K562 (cell line): ENCODE measurements around the gene PDE8A. TPM values are rescaled to one million over a fixed set of nuclear protein-coding genes. Genes with fewer than 3 reads are reported as not detected.
A peak's percentile ranks its signal among the peaks of the same experiment; 100 is the strongest.

Experiments
- ATAC-seq: fragments of 200-7000 bp; cut with Tn5 transposase; 3 replicates; pipeline ENCODE4 v1.9.1; 2020; ENCODE audit warnings: moderate library complexity
- BruUV-seq: library from RNA; stranded (reverse); fragments of 400-500 nt; replicated peaks from 2 replicates; lab custom pipeline; 2021; lab: Mats Ljungman, UMichigan
- CTCF ChIA-PET: fragments of 300-600 bp; formaldehyde crosslinking; extraction: SDS; loops from one replicate; lab custom pipeline; 2021; ENCODE audit warnings: low intra/inter-chr PET ratio; lab: Yijun Ruan, JAX
- POLR2A ChIA-PET: fragments of 300-600, 350-650 bp; sonication (Branson Sonifier 250); formaldehyde crosslinking; extraction: SDS; loops from one replicate; lab custom pipeline; 2021; ENCODE audit warnings: antibody characterized with exemption, inconsistent platforms; lab: Yijun Ruan, JAX
- DNase-seq, 4 experiments: peaks; one replicate each; pipeline versions ENCODE4 v3.0.0 to v3.0.0-alpha.2; 2011 to 2018; ENCODE audit warnings: low spot score in 3 of 4, mixed read lengths in 3 of 4; ENCODE audit errors: extremely low read depth in 1 of 4
- FAIRE-seq: peaks from 2 replicates; lab custom pipeline; 2011; peaks lifted over from hg19 to GRCh38; lab: Jason Lieb, UNC
- H2AFZ ChIP-seq: 2 replicates; pipeline ENCODE4 v1.6.0; 2011; ENCODE audit warnings: low read depth, low read length, control low read depth, inconsistent platforms
- H3K27ac ChIP-seq: fragments of 200-600 bp; 3 replicates; pipeline ENCODE4 v1.8.0; 2011; ENCODE audit warnings: low read depth, mild to moderate bottlenecking, control low read depth, inconsistent platforms, low read length, moderate library complexity, mixed read lengths; ENCODE audit errors: extremely low read depth
- H3K27me3 ChIP-seq, 2 experiments: fragments of 300-600 bp in 1 of 2; 2 replicates in 1 of 2; 3 replicates in 1 of 2; pipeline versions ENCODE4 v1.6.0 to v1.8.0; 2011; ENCODE audit warnings: inconsistent platforms in 2 of 2, low read length in 2 of 2, mild to moderate bottlenecking in 1 of 2, mixed read lengths in 1 of 2, moderate library complexity in 1 of 2; ENCODE audit not compliant: control insufficient read depth in 2 of 2, insufficient read depth in 2 of 2
- H3K36me3 ChIP-seq: fragments of 300-600 bp; 3 replicates; pipeline ENCODE4 v1.8.0; 2011; ENCODE audit warnings: mild to moderate bottlenecking, low read length, inconsistent platforms; ENCODE audit not compliant: control insufficient read depth, insufficient read depth
- H3K4me1 ChIP-seq, 2 experiments: fragments of 200-600 bp in 1 of 2; replicated peaks in 1 of 2; 2 replicates in 1 of 2; 3 replicates in 1 of 2; pipeline versions ENCODE4 v1.5.1 to v1.8.0; 2011; ENCODE audit warnings: inconsistent platforms in 2 of 2, low read length in 2 of 2, mild to moderate bottlenecking in 1 of 2, mixed read lengths in 1 of 2, moderate library complexity in 1 of 2; ENCODE audit not compliant: control insufficient read depth in 2 of 2, insufficient read depth in 2 of 2
- H3K4me2 ChIP-seq: 2 replicates; pipeline ENCODE4 v1.6.1; 2011; ENCODE audit warnings: low read length, control low read depth, inconsistent platforms, mixed read lengths; ENCODE audit not compliant: insufficient read depth
- H3K4me3 ChIP-seq: fragments of 200-600 bp; sonication (generic), shearing (Covaris generic); 2 replicates; pipeline ENCODE4 v1.5.1; 2016; ENCODE audit warnings: control low read depth, inconsistent platforms
- H3K79me2 ChIP-seq: fragments of 200-600 bp; 3 replicates; pipeline ENCODE4 v1.8.0; 2011; ENCODE audit warnings: low read length, inconsistent platforms; ENCODE audit not compliant: control insufficient read depth, insufficient read depth
- H3K9ac ChIP-seq, 2 experiments: 2 replicates each; pipeline versions ENCODE4 v1.6.0 to v1.6.1; 2011; ENCODE audit warnings: low read depth in 2 of 2, low read length in 2 of 2, control low read depth in 1 of 2, inconsistent platforms in 1 of 2, mild to moderate bottlenecking in 1 of 2, mixed read lengths in 1 of 2; ENCODE audit not compliant: insufficient read depth in 1 of 2
- H3K9me1 ChIP-seq: one replicate; pipeline ENCODE4 v1.6.0; 2011; ENCODE audit warnings: inconsistent platforms, mild to moderate bottlenecking, low read length, moderate library complexity; ENCODE audit not compliant: control insufficient read depth, insufficient read depth
- H3K9me3 ChIP-seq: replicated peaks from 2 replicates; pipeline ENCODE4 v1.5.1; 2011; ENCODE audit warnings: low read depth, low read length, inconsistent platforms; ENCODE audit not compliant: control insufficient read depth, insufficient read depth
- H4K20me1 ChIP-seq: replicated peaks from 2 replicates; pipeline ENCODE4 v1.6.1; 2011; ENCODE audit warnings: low read length, inconsistent platforms, mixed read lengths; ENCODE audit not compliant: control insufficient read depth, insufficient read depth
- HDAC2 ChIP-seq: fragments of 450-650 bp; IDR thresholded peaks from 2 replicates; pipeline ENCODE4 v1.6.1; 2016; ENCODE audit warnings: mild to moderate bottlenecking
- KLF1 ChIP-seq: fragments of 450-650 bp; IDR thresholded peaks from 2 replicates; pipeline ENCODE4 v1.6.1; 2016; ENCODE audit warnings: missing genetic modification characterization, missing compliant biosample characterization
- MTF1 ChIP-seq: fragments of 250-450 bp; sonication (Bioruptor Pico); IDR thresholded peaks from 2 replicates; pipeline ENCODE4 v1.9.0; 2021; ENCODE audit warnings: moderate library complexity, mild to moderate bottlenecking, inconsistent platforms, borderline replicate concordance
- MYC ChIP-seq, 2 experiments: fragments of 250-450 bp in 1 of 2; sonication (Bioruptor Pico) in 1 of 2; IDR thresholded peaks; 2 replicates each; pipeline versions ENCODE4 v1.5.1 to v1.6.1; 2012 to 2021; ENCODE audit warnings: low read depth in 2 of 2, borderline replicate concordance in 1 of 2, improper control_type of control experiment in 1 of 2, low read length in 1 of 2, mild to moderate bottlenecking in 1 of 2, moderate library complexity in 1 of 2
- NEUROD1 ChIP-seq: fragments of 150-350 bp; IDR thresholded peaks from 2 replicates; pipeline ENCODE4 v1.6.1; 2014; ENCODE audit warnings: borderline replicate concordance, low read length, low read depth; ENCODE audit not compliant: partially characterized antibody
- RAD51 ChIP-seq: fragments of 450-650 bp; IDR thresholded peaks from 2 replicates; pipeline ENCODE4 v1.7.1; 2016; ENCODE audit warnings: low read depth, mild to moderate bottlenecking, borderline replicate concordance
- TAF1 ChIP-seq: IDR thresholded peaks from 2 replicates; pipeline ENCODE4 v1.6.1; 2011; ENCODE audit warnings: mild to moderate bottlenecking, low read length, moderate library complexity; ENCODE audit not compliant: insufficient read depth, control insufficient read depth, severe bottlenecking; ENCODE audit errors: extremely low read depth
- WHSC1 ChIP-seq: IDR thresholded peaks from one replicate; pipeline ENCODE4 v1.6.1; 2012; ENCODE audit warnings: low read length, control low read depth, inconsistent platforms
- ZNF212 ChIP-seq: fragments of 450-650 bp; formaldehyde crosslinking; IDR thresholded peaks from 2 replicates; pipeline ENCODE4 v1.4.0; 2020; ENCODE audit warnings: mild to moderate bottlenecking
- WGBS: fragments of 100-300 bp; shearing (Covaris generic); methylation state at CpG from one replicate; pipeline ENCODE4 v1.1.6; 2016; ENCODE audit warnings: low coverage, mixed read lengths; ENCODE audit not compliant: insufficient coverage; ENCODE audit errors: missing lambda C conversion rate; 5-methylcytosine and 5-hydroxymethylcytosine counted together
- in situ Hi-C: fragments of 300-500 bp; cut with MboI; formaldehyde crosslinking; loops from 4 replicates; pipeline ENCODE4 v1.15.0; 2018; ENCODE audit warnings: inconsistent platforms, mixed read lengths
- intact Hi-C: fragments of 100-400 bp; cut with micrococcal nuclease; formaldehyde crosslinking; loops from 2 replicates; pipeline ENCODE4 v1.14.2; 2022
- polyA plus RNA-seq, 8 experiments: library from polyadenylated mRNA; depleted of rRNA in 4 of 8; stranded (reverse) in 5 of 8; unstranded in 3 of 8; fragments of >200 nt; fragmentation: Nextera tagmentation in 2 of 8; fragmentation: Illumina TruSeq in 1 of 8; extraction: Ambion mirVana in 2 of 8; extraction: Trizol in 1 of 8; gene quantifications; 2 replicates each; pipeline versions ENCODE4 v1.2.1 to v1.2.3, GENCODE V29; 2011 to 2014; ENCODE audit warnings: inconsistent platforms in 1 of 8, missing spikeins in 1 of 8
- total RNA-seq, 7 experiments: library from RNA; depleted of rRNA in 6 of 7; stranded (reverse); fragments of >200 nt in 6 of 7; fragmentation: Illumina TruSeq in 2 of 7; extraction: Trizol in 2 of 7; gene quantifications; 2 replicates each; pipeline versions ENCODE4 v1.2.1 to v1.2.3, GENCODE V29; 2011 to 2021; ENCODE audit warnings: low replicate concordance in 1 of 7
- TF ChIP-seq, protein P1 (sequence below), 2 experiments: fragments of 450-650 bp; IDR thresholded peaks; 2 replicates each; pipeline ENCODE4 v1.6.1; 2016; ENCODE audit warnings: mild to moderate bottlenecking in 2 of 2, borderline replicate concordance in 1 of 2, low read depth in 1 of 2, moderate library complexity in 1 of 2

The PDE8A gene
- total and polyA plus RNA-seq, 9 of the 15 experiments (the other 6 are each of a cell fraction or from before 2014, with no cell fraction given): 5.9 to 40.3 (median 19.8) TPM

DNA sequence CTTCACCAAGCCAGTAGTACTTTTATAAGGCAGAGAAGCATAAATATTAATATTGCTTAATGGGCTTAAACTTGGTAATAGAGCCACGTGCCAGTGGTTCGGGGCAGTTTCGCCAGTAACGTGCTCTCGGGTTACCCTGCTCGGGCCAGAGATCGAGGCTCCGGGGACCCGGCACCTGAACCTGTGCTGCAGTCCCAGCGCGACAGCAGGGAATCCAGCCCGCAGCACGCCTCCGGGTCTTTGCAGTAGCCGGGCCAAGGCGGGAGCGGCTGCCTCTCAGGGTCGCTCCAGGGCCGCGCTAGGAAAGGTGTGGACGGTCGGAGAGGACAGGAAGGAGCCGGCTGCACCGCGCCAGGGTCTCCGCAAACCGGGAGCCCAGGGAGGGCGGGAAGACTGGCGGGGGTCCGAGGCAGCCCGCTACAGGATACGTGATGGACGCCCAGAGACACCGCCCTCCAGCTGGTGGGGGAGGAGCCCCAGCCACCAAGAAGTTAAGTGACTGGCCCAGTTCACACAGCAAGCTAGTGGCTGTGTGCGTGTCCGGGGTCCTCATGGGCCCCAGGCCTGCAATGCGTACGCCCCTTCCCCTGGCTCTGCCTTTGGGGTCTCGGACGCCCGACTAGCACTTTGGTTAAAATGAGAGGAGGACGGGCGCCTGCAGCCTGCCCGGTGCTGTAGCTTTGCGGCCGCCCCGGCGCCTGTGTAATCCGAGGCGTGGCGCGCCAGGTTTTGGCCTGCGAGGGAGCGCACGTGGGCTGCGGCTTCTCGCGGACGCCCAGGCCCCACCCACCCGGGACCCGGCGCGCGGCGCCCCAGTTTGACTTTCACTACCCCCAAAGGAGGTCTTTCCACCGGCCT is 1.2 kb upstream of the PDE8A start:
- intact Hi-C loops (loop anchor here (2.0 kb wide), 2 partner anchors 26 to 64 kb away; no protein-coding TSS in a partner anchor), in situ Hi-C loops (no loop called here)
- Histone ChIP-seq H3K9me1 (no peaks in the 10 kb centered on the region), H3K79me2 (peaks cover 39% of the 10 kb centered on the region), H3K27ac (peak overlapping the region; percentile 93), H4K20me1 (peaks cover 3% of the 10 kb centered on the region; the same call in 1 of the 2 replicates), H3K9me3 (no peaks in the 10 kb centered on the region), H2AFZ (peak overlapping the region; percentile 92), H3K4me3 (peak overlapping the region; percentile 71), H3K4me1 (peaks cover 25 to 38% of the 10 kb centered on the region in 2 experiments), H3K27me3 (no peaks in the 10 kb centered on the region), H3K9ac (peak overlapping the region; percentile 78 to 95), H3K4me2 (peak overlapping the region; percentile 87), H3K36me3 (peaks cover under 1% of the 10 kb centered on the region; the same call in 1 of the 3 replicates)
- ChIA-PET CTCF (no interaction called here), POLR2A (interaction anchor here (0.6 to 1.4 kb wide), 19 partner anchors 8 to 410 kb away, joined by 3 to 9 read pairs (median 4); no protein-coding TSS in a partner anchor)
- peak; percentile 77 for ATAC-seq
- under 1% methylated on average over 47 of the region's 66 CpGs for WGBS
- FAIRE-seq: peak; percentile 44
- no TSS peak for BruUV-seq
- DNase-seq: peak; percentile 85 to 88 (median 86)
- TF ChIP-seq ZNF212 (CRISPR knock-in tag) (no peak), HDAC2 (peak; percentile 88), TAF1 (peak; percentile 59), WHSC1 (no peak), RAD51 (0 out of 2 replicates have a peak, but pooled peaks have one; percentile 30), MYC (IDR thresholded peaks at IDR 0.05; ENCODE audit: low read depth, low read length) (peak; percentile 58), MYC (CRISPR knock-in tag; IDR thresholded peaks at IDR 0.05; ENCODE audit: borderline replicate concordance, low read depth) (no peak), NEUROD1 (peak; percentile 98), KLF1 (tag) (peak; percentile 90), MTF1 (CRISPR knock-in tag) (no peak)
- TF ChIP-seq, protein P1, sequence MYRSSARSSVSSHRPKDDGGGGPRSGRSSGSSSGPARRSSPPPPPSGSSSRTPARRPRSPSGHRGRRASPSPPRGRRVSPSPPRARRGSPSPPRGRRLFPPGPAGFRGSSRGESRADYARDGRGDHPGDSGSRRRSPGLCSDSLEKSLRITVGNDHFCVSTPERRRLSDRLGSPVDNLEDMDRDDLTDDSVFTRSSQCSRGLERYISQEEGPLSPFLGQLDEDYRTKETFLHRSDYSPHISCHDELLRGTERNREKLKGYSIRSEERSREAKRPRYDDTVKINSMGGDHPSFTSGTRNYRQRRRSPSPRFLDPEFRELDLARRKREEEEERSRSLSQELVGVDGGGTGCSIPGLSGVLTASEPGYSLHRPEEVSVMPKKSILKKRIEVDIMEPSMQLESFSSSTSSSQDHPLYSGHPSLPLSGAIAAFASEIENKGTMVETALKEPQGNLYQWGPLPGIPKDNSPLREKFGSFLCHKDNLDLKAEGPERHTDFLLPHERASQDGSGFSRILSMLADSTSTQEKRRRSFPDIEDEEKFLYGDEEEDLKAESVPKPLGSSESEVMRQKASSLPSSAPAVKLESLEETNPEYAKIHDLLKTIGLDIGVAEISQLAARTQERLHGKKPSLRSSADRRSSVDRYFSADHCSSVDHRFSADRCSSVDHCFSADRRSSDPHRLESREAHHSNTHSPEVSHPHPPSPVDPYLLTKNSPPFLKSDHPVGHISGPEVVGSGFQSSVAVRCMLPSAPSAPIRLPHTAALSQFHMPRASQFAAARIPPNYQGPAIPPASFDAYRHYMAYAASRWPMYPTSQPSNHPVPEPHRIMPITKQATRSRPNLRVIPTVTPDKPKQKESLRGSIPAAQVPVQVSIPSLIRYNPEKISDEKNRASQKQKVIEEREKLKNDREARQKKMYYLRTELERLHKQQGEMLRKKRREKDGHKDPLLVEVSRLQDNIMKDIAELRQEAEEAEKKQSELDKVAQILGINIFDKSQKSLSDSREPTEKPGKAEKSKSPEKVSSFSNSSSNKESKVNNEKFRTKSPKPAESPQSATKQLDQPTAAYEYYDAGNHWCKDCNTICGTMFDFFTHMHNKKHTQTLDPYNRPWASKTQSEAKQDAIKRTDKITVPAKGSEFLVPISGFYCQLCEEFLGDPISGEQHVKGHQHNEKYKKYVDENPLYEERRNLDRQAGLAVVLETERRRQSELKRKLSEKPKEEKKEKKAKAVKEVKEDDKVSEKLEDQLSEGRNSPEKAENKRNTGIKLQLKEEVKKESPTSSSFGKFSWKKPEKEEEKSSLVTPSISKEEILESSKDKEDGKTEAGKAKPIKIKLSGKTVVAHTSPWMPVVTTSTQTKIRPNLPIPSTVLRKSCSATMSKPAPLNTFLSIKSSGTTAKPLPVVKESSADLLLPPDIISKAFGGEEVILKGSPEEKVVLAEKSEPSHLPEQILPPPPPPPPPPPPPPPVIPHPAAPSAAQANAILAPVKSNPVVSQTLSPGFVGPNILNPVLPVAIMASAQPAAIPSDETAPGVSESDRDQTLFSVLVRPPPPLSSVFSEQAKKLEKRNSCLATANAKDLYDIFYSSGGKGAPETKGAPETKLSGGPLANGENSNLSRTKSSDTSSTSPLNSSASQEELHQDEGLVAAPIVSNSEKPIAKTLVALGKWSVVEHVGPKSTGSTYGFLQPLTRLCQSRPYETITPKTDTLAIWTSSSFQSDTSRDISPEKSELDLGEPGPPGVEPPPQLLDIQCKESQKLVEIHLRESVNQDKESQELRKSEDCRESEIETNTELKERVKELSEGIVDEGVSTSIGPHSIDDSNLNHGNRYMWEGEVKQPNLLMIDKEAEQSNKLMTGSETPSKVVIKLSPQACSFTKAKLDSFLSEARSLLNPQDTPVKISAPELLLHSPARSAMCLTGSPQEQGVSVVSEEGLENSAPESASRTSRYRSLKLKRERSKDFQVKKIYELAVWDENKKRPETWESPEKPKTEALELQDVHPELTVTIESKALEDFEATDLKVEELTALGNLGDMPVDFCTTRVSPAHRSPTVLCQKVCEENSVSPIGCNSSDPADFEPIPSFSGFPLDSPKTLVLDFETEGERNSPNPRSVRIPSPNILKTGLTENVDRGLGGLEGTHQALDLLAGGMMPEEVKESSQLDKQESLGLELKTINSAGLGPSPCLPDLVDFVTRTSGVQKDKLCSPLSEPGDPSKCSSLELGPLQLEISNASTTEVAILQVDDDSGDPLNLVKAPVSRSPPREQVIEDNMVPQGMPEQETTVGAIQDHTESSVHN (IDR thresholded peaks at IDR 0.05; ENCODE audit: borderline replicate concordance in 1 of 2, low read depth in 1 of 2): 0 out of 4 replicates have a peak, but pooled peaks of 1 of the 2 experiments have one; percentile 17
